HUDEP-2 (cell line): ENCODE measurements around the gene INTU.
"Not testable (repeated sequence)": the region's sequence is repeated elsewhere in the genome, so short reads cannot be mapped to it uniquely, and the experiment has no call there.

Source experiments
- DNase-seq, 76 experiments: peaks; one replicate each; lab custom pipeline; 2025; ENCODE audit not compliant: unreplicated experiment in 76 of 76; lab: John Stamatoyannopoulos, UW

INTU gene

DNA sequence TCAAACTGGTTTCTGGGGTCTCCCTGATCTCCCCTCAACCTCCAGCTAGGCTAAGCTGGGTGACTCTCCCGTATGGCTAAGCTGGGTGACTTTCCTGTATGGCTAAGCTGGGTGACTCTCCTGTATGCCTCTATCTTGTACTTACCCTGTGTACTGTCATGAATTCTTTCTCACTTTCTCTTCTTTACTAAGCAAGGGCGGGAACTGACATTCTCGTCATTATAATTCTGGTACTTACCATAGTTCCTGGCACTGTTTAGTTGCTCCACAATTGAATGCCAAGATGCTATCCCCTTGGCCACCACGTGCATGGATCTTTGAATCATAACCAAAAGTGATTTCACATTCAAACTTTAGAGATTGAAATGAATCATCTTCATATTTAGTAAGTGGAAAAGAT lies 8.8 kb downstream of the INTU start:
- DNase-seq = no peak

DNA sequence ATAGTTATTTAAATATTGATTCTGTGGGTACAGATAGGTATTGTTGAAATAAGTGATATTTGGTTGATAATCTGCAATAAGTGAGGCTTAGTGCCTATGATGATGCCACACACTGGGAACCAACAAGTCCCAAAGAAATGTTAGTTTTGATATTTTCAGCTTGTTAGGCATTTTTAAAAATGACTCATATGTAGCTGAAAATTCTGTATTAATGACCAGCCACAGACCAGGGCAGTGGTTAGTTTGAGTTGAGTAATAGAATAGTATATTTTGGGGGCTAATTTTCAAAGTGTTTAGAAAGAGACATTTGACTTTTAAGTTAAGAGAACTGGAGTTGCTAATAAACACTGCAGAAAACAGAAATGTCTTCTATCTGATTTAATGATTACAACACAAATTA lies 9.4 kb downstream of the INTU start:
- DNase-seq = no peak

DNA sequence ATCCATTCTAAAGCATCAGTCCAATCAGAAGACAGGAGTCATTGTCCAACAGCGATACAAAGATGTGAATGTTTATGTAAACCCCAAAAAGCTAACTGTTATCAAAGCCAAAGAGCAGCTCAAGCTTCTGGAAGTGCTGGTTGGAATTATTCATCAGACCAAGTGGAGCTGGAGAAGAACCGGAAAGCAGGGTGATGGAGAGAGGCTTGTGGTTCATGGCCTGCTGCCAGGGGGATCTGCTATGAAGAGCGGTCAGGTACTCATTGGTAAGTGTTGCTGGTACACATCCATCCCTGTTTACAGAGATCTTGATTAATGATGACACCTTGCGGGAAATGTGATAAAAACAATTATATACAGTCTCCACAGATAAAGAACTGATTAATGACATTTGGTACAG lies 11.0 kb downstream of the INTU start:
- DNase-seq = no peak

DNA sequence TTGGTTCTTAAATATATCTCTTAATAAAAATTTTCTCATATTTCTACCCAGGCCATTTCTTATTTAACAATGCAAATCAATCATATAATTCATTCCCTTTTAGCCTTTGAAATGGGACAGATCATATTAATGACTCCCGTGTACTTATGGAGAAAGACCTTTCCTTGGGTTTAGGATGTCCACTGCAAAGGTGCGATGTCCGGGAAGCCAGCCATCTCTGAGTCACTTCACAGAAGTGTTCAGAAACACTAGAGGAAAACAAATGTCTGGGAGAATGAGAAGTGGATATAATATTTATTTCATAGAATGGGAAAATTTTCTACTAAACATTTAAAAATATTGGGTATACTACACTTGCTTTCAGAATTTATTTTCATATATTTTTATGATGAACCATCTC lies 15.3 kb downstream of the INTU start:
- no peak for DNase-seq

DNA sequence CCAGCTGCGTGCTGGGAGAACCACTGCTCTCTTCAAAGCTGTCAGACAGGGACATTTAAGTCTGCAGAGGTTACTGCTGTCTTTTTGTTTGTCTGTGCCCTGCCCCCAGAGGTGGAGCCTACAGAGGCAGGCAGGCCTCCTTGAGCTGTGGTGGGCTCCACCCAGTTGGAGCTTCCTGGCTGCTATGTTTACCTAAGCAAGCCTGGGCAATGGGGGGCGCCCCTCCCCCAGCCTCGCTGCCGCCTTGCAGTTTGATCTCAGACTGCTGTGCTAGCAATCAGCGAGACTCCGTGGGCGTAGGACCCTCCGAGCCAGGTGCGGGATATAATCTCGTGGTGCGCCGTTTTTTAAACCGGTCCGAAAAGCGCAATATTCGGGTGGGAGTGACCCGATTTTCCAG lies 22.8 kb downstream of the INTU start:
- DNase-seq = not testable (repeated sequence)

DNA sequence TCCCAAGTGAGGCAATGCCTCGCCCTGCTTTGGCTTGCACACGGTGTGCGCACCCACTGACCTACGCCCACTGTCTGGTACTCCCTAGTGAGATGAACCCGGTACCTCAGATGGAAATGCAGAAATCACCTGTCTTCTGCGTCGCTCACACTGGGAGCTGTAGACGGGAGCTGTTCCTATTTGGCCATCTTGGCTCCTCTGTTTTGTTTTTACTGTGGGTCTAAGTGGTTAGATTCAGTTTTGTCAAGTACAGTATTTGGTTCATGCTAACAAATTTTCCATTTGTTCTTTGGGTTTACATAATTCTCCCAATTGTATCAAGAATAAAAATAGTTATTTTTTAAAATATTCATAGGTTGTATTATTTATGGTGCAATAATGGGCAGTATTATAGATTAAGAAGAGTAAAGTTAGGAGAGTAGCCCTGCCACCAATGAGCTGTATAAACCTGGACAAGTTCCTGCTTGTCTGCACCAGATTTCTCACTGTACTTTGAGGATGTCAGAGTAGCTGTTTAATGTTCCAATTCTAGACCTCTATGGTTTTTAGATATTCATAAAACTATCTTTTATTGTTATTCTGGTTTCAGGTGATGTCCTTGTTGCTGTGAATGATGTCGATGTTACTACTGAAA lies 23.4 kb downstream of the INTU start:
- DNase-seq = no peak

DNA sequence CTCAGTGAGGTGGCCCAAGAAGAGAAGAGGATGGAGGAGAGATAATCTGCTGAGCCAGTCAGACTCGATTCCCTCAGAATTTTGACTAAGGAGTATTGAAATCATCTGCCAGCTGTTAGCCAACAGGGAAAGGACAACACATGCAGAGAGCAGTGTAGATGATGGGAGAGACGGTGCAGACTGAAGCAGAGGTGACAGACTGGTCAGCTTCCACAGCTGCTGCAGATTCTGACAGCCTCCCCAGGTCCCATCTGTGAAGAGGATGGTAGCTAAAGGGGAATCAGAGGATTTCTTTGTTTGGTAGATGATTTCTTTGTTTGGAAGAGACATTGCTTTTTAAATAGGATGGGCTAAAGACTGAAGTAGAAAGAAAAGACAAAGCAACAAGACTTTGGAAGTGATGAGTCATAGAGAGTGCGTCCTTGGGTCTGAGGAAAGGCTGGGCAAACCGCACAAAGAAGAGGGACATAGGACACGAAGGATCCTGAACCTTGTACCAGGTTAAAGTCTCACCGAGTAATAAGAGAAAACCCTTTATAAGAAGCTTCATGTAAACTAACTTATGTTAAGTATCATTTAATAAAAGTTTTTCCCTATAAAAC lies 27.6 kb downstream of the INTU start:
- peak in 1 of 76 experiments; percentile 0 for DNase-seq

DNA sequence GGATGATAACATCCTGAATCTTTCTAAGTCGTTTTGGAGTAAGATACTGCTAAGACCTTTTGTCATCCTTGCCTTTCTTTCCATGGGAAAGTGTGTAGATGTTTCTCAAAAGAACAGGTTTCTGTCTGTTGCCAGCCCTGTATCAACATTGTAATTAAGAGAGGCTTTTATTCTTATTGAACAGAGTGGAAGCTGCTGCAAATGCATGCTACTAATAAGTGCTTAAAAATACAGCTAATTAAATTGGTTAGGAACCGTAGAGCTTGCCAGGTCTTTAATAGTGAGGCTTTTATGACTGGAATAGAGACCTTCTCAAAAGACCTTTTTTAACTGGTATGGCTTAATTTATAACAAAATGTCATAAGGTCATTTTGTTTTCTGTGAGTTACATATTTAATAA lies 34.4 kb downstream of the INTU start:
- DNase-seq = no peak

DNA sequence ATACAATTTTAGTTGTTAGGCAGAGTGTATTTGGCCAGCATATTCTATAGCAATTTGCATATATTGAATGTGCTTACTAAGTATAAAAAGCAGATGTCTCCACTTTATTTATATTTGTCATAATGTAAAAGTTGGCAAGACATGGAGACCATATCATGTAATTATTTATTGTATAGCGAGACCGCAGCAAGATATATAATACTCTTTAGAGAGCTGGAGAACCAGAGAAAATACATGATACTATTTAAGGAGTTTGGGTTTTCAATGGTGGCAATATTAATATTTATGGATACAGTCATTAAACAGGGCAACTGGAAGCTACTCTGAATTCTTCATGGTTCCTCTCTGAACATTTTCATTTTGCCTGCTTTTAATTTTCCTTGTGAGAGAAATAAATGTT lies 35.0 kb downstream of the INTU start:
- no peak for DNase-seq

DNA sequence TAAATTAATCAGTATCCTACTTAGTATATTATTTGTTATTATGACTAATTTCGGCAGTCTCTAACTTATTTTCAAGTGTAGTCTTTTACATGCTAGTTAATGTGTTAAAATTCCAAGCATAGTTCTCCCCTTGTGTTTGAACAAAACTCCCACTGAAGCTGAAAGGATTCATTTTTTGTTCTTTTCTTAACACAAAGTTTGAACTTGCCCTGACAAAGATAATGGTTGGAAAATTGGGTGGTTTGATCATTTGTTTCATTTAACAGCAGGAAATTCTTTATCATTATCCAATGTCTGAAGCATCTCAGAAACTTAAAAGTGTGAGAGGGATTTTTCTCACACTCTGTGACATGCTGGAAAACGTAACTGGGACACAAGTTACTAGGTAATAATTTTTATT lies 36.0 kb downstream of the INTU start:
- no peak for DNase-seq

DNA sequence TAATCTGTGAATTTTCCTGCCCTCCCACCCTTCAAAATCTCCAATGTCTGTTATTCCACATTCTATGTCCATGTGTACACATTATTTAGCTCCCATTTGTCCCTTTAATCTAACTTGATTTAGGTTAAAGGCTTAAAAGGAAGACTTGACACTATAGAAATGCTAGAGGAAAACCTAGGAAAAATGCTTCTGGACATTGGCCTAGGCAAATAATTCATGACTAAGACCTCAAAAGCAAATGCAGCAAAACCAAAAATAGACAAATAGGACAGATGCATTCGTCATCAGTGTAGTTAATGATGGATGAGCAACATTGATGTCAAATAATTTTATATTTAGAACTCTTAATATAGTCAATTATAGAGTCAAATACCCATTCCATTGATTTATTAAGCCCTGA lies 36.9 kb downstream of the INTU start:
- no peak for DNase-seq

DNA sequence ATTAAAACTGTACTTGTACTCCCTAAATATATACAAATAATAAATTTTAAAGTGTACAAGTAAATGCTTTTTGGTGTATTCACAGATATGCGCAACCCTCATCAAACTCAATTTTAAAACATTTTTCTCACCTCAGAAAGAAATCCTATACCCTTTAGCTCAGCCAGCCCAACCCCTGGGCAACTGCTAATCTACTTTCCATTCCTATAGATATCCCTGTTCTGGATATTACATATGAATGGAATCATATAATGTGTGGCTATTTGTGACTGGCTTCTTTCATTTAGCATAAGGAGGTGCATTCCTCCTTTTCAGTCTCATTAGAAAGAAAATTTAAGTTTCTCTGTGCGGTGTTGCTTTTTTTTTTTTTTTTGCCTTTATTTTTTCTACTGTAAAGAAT lies 39.4 kb downstream of the INTU start:
- no peak for DNase-seq

DNA sequence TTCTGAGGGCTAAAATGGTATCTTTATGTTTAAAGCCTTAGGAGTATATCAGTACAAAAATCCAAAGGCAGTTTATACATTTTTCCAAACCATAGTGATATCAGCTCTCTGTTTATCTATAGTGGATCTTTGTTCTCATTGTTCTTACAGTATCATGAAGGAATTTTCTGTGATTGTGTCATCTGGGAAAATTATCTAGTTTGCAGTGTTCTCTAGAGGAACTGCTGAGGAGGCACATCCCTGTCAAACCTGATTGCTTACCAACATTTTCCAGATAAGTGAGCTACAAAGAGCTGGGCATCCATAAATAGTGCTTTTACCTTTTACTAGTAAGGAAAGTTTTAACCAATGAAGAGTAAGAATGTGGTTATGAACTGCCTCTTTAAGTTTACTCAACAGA lies 52.5 kb downstream of the INTU start:
- no peak for DNase-seq

DNA sequence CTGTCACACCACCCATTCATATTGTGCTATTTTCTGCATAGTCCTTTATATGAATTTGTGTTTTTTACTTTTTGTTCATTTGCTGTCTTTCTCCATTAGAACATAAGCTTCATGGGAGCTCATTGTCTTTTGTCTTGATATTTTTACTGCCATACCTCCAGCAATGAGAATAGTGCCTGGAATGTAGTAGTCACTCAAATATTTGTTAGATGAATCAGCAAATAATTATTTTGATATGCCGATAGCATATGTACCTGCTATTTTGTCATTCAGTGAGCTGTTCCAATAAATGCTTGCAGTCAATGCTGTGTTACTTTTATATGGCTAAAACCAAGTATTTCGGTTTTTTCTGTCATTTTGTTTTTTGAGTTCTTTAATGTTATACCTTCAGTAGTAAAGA lies 53.9 kb downstream of the INTU start:
- no peak for DNase-seq

DNA sequence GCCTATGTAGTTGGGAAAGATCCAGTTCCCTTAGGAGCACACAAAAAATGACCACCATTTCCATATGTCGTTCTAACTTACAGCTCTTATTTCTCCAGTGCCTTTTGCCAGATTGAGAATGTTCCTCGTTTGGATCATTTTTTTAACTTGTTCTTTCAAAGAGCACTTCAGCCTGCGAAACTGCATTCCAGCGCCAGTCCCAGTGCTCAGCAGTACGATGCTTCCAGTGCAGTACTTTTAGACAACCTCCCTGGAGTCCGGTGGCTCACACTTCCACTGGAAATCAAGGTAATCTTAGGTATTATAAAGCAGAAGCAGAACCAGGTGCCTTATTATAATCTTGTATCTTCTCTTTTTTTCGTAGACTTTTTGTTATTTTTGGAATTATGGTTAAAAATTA lies 54.8 kb downstream of the INTU start:
- no peak for DNase-seq

DNA sequence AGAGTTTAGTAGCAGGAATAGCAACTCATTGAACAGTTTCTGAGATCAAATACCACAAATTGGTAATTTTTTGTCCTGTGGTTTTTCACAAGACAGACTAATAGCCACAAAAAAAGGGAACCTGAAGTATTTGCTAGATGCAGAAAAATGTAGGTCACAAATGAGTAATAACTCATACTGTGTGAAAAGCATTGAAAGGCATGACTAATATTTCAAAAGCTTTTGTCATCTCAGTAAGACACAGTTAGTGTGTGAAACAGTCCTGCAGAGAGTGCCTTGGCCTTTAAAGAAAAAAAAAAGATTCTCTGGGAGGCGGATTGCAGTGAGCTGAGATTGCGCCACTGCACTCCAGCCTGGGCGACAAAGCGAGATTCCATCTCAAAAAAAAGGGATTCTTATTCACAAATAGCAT lies 66.0 kb downstream of the INTU start:
- no peak for DNase-seq

DNA sequence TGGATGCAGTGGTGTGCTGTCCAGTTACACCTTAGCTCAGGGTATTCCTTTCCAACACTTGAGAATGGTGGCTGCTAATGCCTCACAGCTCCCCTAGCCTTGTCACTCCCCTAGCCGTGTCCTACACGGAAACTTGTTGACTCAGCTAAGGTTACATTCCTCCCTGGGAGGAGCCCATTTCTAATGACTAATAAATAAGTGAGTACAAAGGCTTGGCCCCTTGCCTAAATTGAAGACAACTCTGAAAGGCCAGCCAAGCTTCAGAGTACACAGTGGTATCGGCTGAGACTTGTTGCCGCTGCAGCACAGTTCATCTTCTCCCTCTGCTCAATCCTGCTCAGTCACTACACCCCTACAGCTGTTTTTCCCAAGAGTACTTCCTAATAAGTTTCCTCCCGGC lies 76.2 kb downstream of the INTU start:
- DNase-seq = no peak

DNA sequence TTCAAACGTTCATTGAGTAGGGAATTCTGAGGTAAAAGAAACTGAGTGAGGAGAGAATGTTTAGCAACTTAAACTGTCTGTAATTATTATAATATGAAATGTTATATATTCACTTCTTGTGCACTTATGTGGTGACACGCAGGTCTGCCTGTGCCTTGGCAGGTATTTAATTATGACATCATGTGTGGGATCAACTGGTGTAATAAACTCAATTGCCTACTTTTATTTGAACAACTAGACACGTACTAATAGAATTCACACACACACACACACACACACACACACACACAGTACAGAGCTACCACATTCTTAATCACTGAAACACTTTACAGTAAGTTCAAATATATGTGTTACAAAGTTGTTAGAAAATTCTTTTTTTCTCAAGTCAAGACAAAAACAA lies 76.7 kb downstream of the INTU start:
- DNase-seq = no peak

DNA sequence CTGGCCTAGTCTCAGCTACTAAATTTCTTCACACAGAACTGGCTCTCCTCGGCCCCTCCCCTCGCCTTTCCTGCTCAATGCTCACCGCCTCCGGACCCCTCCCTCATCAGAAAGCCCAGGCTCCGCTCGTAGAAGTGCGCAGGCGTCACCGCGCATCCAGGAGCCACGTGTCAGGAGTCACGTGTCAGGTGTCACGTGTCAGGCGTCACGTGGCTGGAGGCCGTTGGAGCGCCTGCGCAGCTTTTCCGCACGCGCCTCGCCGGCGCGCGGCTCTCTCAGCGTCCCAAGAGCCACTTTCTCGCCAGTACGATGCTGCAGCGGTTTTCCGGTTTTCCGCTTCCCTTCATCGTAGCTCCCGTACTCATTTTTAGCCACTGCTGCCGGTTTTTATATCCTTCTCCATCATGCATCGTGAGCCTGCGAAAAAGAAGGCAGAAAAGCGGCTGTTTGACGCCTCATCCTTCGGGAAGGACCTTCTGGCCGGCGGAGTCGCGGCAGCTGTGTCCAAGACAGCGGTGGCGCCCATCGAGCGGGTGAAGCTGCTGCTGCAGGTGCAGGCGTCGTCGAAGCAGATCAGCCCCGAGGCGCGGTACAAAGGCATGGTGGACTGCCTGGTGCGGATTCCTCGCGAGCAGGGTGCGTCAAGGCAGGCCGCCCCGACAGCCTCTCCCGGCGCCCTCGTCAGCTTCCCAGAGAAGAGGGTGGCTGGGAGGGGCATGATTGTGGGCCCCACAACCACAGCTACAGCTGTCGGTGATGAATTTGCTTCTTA lies 97.6 kb downstream of the INTU start, which contains the start of gene SLC25A31:
SLC25A31 (plus strand) TSS at position 259 of the 772 bp plus-strand sequence; CDS start at position 405, 146 bp downstream.
- no peak for DNase-seq

DNA sequence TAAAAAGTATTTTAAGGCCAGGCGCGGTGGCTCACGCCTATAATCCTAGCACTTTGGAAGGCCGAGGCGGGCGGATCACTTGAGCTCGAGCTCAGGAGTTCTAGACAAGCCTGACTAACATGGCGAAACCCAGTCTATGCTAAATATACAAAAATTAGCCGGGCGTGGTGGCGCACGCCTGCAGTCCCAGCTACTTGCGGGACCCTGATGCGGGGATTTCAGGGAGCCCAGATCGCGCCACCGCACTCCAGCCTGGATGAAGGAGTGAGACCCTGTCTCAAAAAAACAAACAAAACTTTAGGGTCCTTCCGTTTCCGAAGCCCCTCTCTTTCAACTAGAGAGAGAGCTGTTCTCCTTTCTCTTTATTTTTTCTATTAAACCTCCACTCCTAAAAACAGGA lies 98.6 kb downstream of the INTU start:
- no peak for DNase-seq

DNA sequence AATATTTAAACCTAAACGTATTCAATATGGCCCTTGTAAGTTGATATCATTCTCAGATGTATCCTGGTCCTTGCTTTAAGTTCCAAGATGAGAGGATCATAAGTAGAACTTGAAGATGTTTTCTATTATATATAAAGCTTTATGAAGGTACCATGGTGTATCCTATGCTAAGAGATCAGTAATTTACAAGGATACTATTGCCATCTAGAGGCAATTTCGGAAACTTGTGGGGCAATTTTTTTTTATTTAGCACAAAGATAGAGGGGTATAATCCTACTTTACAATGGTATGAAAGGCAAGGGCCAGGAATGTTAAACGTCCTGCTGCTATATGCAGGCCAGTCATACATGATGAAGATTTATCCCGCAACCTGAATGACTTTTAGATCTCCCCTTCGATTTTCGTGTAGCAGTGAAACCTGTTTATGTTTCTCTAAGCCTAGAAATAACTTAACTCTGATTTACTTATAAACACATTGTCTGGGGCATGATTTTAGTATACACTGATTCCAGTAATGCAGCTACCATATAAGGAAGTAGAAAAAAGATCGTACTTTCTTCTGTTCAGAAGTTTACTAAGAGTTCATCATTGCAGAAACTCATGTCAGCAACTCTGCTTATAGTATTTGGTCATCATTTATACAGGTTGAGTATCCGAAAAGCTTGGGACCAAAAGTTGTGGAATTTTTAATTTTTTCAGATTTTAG lies 100.0 kb downstream of the INTU start:
- DNase-seq = peak in 27 of 76 experiments; percentile 1 to 48 (median 20)
